Karpas-422 (cell line): ENCODE results near the gene HNRNPF. TPM values are rescaled to one million over a fixed set of nuclear protein-coding genes. Genes with fewer than 3 reads are reported as not detected.
"Not testable (repeated sequence)": the region's sequence is repeated elsewhere in the genome, so short reads cannot be mapped to it uniquely, and the experiment has no call there.

Source experiments
- DNase-seq: peaks from one replicate; pipeline ENCODE4 v3.0.0-alpha.2; 2015
- H2AFZ ChIP-seq: fragments of 200-600 bp; sonication (generic); 2 replicates; pipeline ENCODE4 v1.6.1; 2014; ENCODE audit warnings: antibody characterized with exemption, low read length, mixed read lengths
- H3K27ac ChIP-seq: fragments of 200-600 bp; sonication (generic); 2 replicates; pipeline ENCODE4 v1.5.1; 2014; ENCODE audit warnings: mild to moderate bottlenecking, low read length, moderate library complexity
- H3K27me3 ChIP-seq: fragments of 200-600 bp; sonication (generic); 2 replicates; pipeline ENCODE4 v1.6.1; 2014; ENCODE audit warnings: low read length, mixed read lengths
- H3K36me3 ChIP-seq: fragments of 200-600 bp; sonication (generic); 2 replicates; pipeline ENCODE4 v1.6.1; 2014; ENCODE audit warnings: low read length, mixed read lengths; ENCODE audit not compliant: insufficient read depth
- H3K4me1 ChIP-seq: fragments of 200-600 bp; sonication (generic); 2 replicates; pipeline ENCODE4 v1.6.1; 2014; ENCODE audit warnings: mild to moderate bottlenecking, low read length, mixed read lengths
- H3K4me2 ChIP-seq: fragments of 200-600 bp; sonication (generic); 2 replicates; pipeline ENCODE4 v1.6.1; 2014; ENCODE audit warnings: low read length, low read depth, mild to moderate bottlenecking; ENCODE audit not compliant: poor library complexity, severe bottlenecking
- H3K4me3 ChIP-seq: fragments of 200-600 bp; sonication (generic); 2 replicates; pipeline ENCODE4 v1.5.1; 2014; ENCODE audit warnings: mild to moderate bottlenecking, antibody characterized with exemption, low read length, mixed read lengths
- H3K79me2 ChIP-seq: fragments of 200-600 bp; sonication (generic); 2 replicates; pipeline ENCODE4 v1.6.1; 2014; ENCODE audit warnings: mild to moderate bottlenecking, low read length, mixed read lengths
- H3K9ac ChIP-seq: fragments of 200-600 bp; sonication (generic); 2 replicates; pipeline ENCODE4 v1.6.0; 2014; ENCODE audit warnings: low read length
- H3K9me2 ChIP-seq: fragments of 200-600 bp; sonication (generic), shearing (Covaris generic); replicated peaks from 2 replicates; pipeline ENCODE4 v1.6.0; 2014; ENCODE audit warnings: mild to moderate bottlenecking, low read length, moderate library complexity; ENCODE audit not compliant: insufficient read depth
- H3K9me3 ChIP-seq: fragments of 300-700, 200-600 bp; sonication (generic); 2 replicates; pipeline ENCODE4 v1.6.1; 2014; ENCODE audit warnings: low read length, mixed read lengths
- H4K20me1 ChIP-seq: fragments of 200-600 bp; sonication (generic); 2 replicates; pipeline ENCODE4 v1.6.1; 2014; ENCODE audit warnings: mild to moderate bottlenecking, antibody characterized with exemption, low read length, low read depth; ENCODE audit not compliant: insufficient read depth
- total RNA-seq: library from RNA; depleted of rRNA; stranded (reverse); fragments of >200 nt; shearing (Covaris generic); gene quantifications from 2 replicates; pipeline ENCODE4 v1.2.3, GENCODE V29; 2014; ENCODE audit warnings: low replicate concordance

HNRNPF gene
- total RNA-seq, 1 experiment from 2014 or later = 160 TPM

DNA sequence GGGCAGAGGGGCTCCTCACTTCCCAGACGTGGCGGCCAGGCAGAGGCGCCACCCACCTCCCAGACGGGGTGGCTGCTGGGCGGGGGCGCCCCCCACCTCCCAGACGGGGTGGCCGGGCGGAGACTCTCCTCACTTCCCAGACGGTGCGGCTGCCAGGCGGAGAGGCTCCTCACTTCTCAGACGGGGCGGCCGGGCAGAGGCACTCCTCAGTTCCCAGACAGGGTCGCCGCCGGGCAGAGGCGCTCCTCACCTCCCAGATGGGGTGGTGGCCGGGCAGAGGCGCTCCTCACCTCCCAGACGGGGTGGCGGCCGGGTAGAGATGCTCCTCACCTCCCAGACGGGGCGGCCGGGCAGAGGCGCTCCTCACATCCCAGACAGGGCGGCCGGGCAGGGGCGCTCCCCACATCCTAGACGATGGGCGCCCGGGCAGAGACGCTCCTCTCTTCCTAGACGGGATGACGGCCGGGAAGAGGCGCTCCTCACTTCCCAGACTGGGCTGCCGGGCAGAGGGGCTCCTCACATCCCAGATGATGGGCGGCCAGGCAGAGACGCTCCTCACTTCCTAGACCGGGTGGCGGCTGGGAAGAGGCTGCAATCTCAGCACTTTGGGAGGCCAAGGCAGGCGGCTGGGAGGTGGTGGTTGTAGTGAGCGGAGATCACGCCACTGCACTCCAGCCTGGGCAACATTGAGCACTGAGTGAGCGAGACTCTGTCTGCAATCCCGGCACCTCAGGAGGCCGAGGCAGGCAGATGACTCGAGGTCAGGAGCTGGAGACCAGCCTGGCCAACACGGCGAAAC, 37.4 kb upstream of the HNRNPF start:
- H3K36me3 ChIP-seq, H4K20me1 ChIP-seq, H3K4me2 ChIP-seq, H3K9me2 ChIP-seq, H3K4me1 ChIP-seq, H3K27me3 ChIP-seq, DNase-seq, H3K9ac ChIP-seq, H2AFZ ChIP-seq, H3K27ac ChIP-seq, H3K4me3 ChIP-seq: not testable (repeated sequence)
- H3K79me2 ChIP-seq = peaks cover 16% of the 10 kb centered on the region
- peaks cover 13% of the 10 kb centered on the region for H3K9me3 ChIP-seq

DNA sequence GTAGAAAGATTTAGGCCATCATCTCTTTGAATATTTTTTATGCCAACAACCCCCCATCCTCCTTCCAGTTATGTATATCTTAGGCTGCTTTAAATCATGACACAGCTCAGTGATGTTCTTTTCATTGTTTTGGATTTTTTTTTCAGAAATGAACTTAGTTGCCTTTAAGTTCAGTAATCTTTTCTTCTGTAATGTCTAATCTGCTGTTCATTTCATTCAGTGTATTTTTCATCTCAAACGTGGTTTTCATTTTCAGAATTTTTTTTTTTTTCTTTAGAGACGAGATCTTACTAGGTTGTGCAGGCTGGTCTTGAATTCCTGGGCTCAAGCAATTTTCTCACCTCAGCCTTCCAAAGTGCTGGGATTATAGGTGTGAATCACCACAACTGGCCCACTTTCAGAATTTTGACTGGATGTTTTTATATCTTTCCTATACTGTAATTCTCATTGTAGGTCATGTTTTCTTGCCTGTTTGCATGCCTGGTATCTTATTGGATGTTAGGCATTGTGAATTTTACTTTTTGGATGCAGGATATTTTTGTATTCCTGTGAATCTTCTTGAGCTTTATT, 36.0 kb upstream of the HNRNPF start:
- Histone ChIP-seq H3K27ac (no peak overlapping the region), H4K20me1 (no peaks in the 10 kb centered on the region), H3K4me2 (no peak overlapping the region), H3K4me1 (peaks cover 3% of the 10 kb centered on the region; the same call in 1 of the 2 replicates), H3K9ac (no peak overlapping the region), H3K27me3 (no peaks in the 10 kb centered on the region), H3K79me2 (peaks cover 19% of the 10 kb centered on the region), H3K9me3 (peaks cover 13% of the 10 kb centered on the region), H2AFZ (no peak overlapping the region), H3K4me3 (no peak overlapping the region), H3K9me2 (no peaks in the 10 kb centered on the region), H3K36me3 (peaks cover 3% of the 10 kb centered on the region; the same call in 1 of the 2 replicates)
- no peak for DNase-seq

DNA sequence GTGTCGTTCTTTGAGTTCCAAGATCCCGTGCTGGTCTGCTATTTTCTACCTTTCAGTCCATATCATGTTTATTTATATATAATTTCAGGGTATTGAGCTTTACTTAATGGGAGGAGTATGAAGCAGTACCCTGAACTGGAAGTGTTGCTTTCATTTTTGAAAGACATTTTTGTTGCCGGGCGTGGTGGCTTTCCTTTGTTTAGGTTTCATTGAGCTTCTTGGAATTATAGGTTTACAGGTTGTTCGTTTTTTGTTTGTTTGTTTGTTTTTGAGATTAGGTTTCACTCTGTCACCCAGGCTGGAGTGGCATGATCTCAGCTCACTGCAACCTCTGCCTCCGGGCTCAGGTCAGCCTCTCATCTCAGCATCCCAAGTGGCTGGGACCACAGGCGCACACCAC, 35.3 kb upstream of the HNRNPF start:
- no peak for DNase-seq
- H3K79me2 ChIP-seq = peaks cover 19% of the 10 kb centered on the region
- H4K20me1 ChIP-seq = no peaks in the 10 kb centered on the region
- H3K9ac ChIP-seq = no peak overlapping the region
- H3K36me3 ChIP-seq = peaks cover 3% of the 10 kb centered on the region; the same call in 1 of the 2 replicates
- H3K9me3 ChIP-seq = peaks cover 13% of the 10 kb centered on the region
- no peaks in the 10 kb centered on the region for H3K27me3 ChIP-seq
- no peak overlapping the region for H3K27ac ChIP-seq
- no peak overlapping the region for H3K4me2 ChIP-seq
- H3K4me3 ChIP-seq = no peak overlapping the region
- no peak overlapping the region for H2AFZ ChIP-seq
- H3K4me1 ChIP-seq = peaks cover under 1% of the 10 kb centered on the region; the same call in 1 of the 2 replicates
- H3K9me2 ChIP-seq = no peaks in the 10 kb centered on the region

DNA sequence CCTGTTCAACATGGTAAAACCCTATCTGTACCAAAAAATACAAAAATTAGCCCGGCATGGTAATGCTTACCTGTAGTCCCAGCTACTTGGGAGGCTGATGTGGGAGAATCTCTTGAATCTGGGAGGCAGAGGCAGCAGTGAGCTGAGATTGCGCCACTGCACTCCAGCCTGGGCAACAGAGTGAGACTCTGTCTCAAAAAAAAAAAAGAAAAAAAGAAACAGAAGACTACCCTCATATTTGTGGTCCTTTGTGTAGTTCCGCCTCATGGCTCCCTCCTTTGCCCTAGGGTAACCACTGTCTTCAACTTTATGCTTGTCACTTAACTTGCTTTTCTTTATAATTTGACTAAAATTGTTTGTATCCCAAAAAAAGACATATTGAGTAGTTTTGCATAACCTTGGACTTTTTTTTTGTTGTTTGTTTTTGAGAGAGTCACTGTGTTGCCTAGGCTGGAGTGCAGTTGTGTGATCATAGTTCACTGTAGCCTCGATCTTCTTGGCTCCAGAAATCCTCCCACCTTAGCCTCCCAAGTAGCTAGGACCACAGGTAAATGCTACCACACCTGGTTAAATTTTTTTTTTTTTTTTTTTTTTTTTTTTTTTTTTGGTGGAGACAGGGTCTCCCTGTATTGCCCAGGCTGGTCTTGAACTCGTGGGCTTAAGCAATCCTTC, 31.6 kb upstream of the HNRNPF start:
- Histone ChIP-seq H4K20me1 (no peaks in the 10 kb centered on the region), H3K36me3 (peaks cover 3% of the 10 kb centered on the region; the same call in 1 of the 2 replicates), H3K4me2 (no peak overlapping the region), H3K27me3 (no peaks in the 10 kb centered on the region), H3K27ac (no peak overlapping the region), H3K9me2 (no peaks in the 10 kb centered on the region), H3K9ac (no peak overlapping the region), H2AFZ (no peak overlapping the region), H3K4me3 (no peak overlapping the region), H3K4me1 (peaks cover 11% of the 10 kb centered on the region), H3K9me3 (peaks cover 13% of the 10 kb centered on the region), H3K79me2 (peaks cover 30% of the 10 kb centered on the region)
- DNase-seq = no peak

DNA sequence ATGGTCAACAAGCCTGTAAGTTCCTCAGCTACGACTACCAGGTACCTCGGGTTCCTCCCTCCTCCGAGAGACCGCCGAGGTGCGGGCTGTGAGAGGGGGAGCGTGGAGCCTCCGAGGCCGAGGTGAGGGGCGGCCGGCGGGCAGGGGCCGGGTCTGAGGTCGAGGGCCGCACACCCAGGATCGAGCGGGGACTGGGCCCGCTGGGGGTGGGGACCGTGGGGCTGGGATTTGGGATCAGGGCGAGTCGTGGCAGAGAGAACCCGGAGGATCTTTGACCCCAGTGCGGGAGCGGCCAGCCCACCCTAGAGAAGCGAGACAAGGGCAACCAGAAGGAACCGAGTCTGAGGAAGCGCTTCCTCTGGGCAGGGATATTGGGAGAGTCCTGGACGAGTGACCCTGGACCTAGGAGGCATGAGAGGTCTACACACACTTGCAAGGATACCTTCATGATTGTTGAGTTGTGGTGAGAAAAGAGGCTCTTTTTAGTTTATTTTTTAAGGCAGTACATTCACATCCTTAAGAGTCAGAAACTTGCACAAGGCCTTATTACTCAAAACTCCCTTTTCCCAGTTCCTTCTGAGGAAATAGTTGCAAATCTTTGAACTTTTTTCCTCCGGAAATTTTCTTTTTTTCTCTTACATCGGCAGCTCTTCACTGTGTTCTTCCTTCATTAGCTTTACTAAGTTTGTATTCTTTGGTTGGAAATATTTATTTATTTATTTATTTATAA, 28.3 kb upstream of the HNRNPF start:
- Histone ChIP-seq H3K9me2 (no peaks in the 10 kb centered on the region), H2AFZ (no peak overlapping the region), H3K4me1 (peaks cover 17% of the 10 kb centered on the region), H3K27me3 (no peaks in the 10 kb centered on the region), H4K20me1 (no peaks in the 10 kb centered on the region), H3K9me3 (no peaks in the 10 kb centered on the region), H3K79me2 (peaks cover 33% of the 10 kb centered on the region), H3K4me2 (peak overlapping the region; percentile 91), H3K9ac (peak overlapping the region; percentile 92), H3K27ac (peak overlapping the region; percentile 69; the same call in 1 of the 2 replicates), H3K4me3 (peak overlapping the region; percentile 93), H3K36me3 (no peaks in the 10 kb centered on the region)
- no peak for DNase-seq

DNA sequence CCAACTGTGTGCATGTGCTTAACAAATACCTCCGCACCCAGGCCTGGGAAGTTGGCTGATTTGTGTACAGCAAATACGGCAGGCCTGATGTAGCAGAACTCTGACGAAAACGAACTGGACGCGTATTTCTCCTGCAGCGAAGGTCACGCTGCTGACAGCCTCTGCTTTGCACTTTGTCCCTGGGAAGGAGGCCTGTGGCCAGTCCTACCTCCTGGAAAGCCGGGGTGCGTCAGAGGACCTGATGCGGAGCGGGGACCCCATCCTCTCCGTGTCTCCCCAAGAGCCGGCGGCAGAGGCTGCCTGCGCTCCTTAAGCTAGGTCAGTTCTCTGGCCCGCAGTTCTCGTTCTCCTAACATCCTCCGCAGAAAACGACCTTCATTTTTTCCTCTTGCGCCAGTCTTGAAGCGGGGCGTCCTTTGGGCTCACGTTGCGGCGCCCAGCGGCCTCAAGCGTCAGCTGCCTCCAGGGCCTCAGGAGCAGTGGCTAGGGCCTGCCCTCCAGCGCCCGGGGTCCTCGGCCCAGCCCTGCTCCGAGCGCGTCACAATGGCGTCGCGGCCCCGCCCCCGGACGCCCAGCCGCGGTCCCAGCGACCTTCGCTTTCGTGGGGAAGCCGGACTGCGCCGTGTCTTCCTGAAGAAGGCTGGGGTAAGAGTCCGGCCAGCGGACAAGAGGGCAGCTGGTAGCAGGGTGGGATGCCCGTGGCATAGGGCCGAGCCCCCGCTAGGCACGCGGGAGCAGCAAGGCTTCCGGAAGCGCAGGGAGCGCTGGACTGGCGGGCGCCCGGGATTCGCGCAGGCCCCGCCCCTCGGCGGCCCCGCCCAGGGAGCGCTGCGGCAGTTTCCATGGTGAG, 27.5 kb upstream of the HNRNPF start, which contains the start of gene ZNF487:
Gene ZNF487 (plus strand): TSS at position 821 of the 850 bp plus-strand sequence. CDS start 38,703 bp downstream, outside the sequence.
- H3K27ac ChIP-seq = peak within 1 kb of the TSS; percentile 69
- H3K4me1 ChIP-seq = peaks cover 17% of the 10 kb centered on the region
- peak within 1 kb of the TSS; percentile 91 for H3K4me2 ChIP-seq
- no peaks in the 10 kb centered on the region for H4K20me1 ChIP-seq
- H3K36me3 ChIP-seq = no peaks in the 10 kb centered on the region
- peak within 1 kb of the TSS; percentile 47; the same call in 1 of the 2 replicates for H2AFZ ChIP-seq
- H3K9ac ChIP-seq = peak within 1 kb of the TSS; percentile 92
- H3K4me3 ChIP-seq = peak within 1 kb of the TSS; percentile 93
- peaks cover 27% of the 10 kb centered on the region for H3K79me2 ChIP-seq
- peak; percentile 95 for DNase-seq
- no peaks in the 10 kb centered on the region for H3K9me2 ChIP-seq
- no peaks in the 10 kb centered on the region for H3K9me3 ChIP-seq
- H3K27me3 ChIP-seq = no peaks in the 10 kb centered on the region

DNA sequence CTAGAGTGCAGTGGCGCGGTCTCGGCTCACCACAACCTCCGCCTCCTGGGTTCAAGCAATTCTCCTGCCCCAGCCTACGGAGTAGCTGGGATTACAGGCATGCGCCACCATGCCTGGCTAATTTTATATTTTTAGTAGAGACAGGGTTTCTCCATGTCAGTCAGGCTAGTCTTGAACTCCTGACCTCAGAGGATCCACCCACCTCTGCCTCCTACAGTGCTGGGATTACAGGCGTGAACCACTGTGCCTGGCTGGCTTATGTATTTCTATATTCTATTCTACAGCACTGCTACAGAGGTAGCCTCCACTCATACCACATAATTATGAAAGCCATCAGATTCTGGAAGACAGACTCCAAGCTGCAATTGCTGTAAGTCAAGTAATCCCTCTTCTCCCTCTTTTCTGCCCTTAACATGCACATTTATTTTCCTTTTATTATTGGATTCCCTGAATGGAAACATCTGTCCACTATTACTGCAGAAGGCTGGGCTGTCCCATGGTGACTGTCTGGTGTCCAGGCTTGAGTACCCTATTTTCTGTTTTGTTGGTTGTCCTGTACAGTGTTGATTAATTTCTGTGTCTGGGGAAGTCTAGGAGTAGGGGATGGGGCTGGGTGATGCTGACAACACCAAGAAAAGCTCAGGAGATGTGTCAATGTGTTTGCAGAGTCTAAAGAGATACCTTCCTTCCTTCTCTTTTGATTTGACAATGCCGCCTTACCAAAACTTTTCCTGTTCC, 22.1 kb upstream of the HNRNPF start:
- H3K9me3 ChIP-seq = no peaks in the 10 kb centered on the region
- no peaks in the 10 kb centered on the region for H4K20me1 ChIP-seq
- no peak overlapping the region for H3K4me3 ChIP-seq
- no peak for DNase-seq
- H3K4me1 ChIP-seq = peaks cover 5% of the 10 kb centered on the region; the same call in 1 of the 2 replicates
- no peak overlapping the region for H3K4me2 ChIP-seq
- H3K27ac ChIP-seq = no peak overlapping the region
- H3K79me2 ChIP-seq = peaks cover 10% of the 10 kb centered on the region
- no peaks in the 10 kb centered on the region for H3K36me3 ChIP-seq
- H3K27me3 ChIP-seq = no peaks in the 10 kb centered on the region
- H2AFZ ChIP-seq = no peak overlapping the region
- H3K9me2 ChIP-seq = no peaks in the 10 kb centered on the region
- 0 out of 2 replicates have a peak overlapping the region, but pooled peaks have one; percentile 14 for H3K9ac ChIP-seq
